HepG2 (cell line): ENCODE results near the gene RHBDL1.

Experiments used
- GABPA ChIP-seq, 2 experiments: IDR thresholded peaks; 2 replicates each; pipeline ENCODE4 v1.6.1; 2011 to 2016; ENCODE audit warnings: low read depth in 2 of 2, low read length in 1 of 2, missing biosample characterization in 1 of 2, missing genetic modification characterization in 1 of 2
- GTF3A ChIP-seq: sonication (generic); formaldehyde crosslinking; conservative IDR thresholded peaks from 2 replicates; pipeline ENCODE4 v1.4.0; 2020; ENCODE audit warnings: mild to moderate bottlenecking, missing genetic modification reagents
- HOXA5 ChIP-seq: sonication (generic); formaldehyde crosslinking; IDR thresholded peaks from 2 replicates; pipeline ENCODE4 v1.4.0; 2020; ENCODE audit warnings: missing genetic modification reagents
- TCF12 ChIP-seq, 2 experiments: fragments of 450-650 bp in 1 of 2; sonication (generic) in 1 of 2; formaldehyde crosslinking in 1 of 2; IDR thresholded peaks; 2 replicates each; pipeline versions ENCODE4 v1.6.1 to v1.8.0; 2017 to 2022; ENCODE audit warnings: antibody characterized with exemption in 1 of 2, mild to moderate bottlenecking in 1 of 2, missing genetic modification reagents in 1 of 2, moderate library complexity in 1 of 2
- ZMYM2 ChIP-seq: sonication (generic); formaldehyde crosslinking; IDR thresholded peaks from 2 replicates; pipeline ENCODE4 v1.8.0; 2022; ENCODE audit warnings: mild to moderate bottlenecking, missing genetic modification reagents
- TF ChIP-seq, protein P1 (sequence below): sonication (generic); formaldehyde crosslinking; IDR thresholded peaks from 2 replicates; pipeline ENCODE4 v1.5.0; 2020; ENCODE audit warnings: mild to moderate bottlenecking, missing genetic modification reagents, moderate library complexity

DNA sequence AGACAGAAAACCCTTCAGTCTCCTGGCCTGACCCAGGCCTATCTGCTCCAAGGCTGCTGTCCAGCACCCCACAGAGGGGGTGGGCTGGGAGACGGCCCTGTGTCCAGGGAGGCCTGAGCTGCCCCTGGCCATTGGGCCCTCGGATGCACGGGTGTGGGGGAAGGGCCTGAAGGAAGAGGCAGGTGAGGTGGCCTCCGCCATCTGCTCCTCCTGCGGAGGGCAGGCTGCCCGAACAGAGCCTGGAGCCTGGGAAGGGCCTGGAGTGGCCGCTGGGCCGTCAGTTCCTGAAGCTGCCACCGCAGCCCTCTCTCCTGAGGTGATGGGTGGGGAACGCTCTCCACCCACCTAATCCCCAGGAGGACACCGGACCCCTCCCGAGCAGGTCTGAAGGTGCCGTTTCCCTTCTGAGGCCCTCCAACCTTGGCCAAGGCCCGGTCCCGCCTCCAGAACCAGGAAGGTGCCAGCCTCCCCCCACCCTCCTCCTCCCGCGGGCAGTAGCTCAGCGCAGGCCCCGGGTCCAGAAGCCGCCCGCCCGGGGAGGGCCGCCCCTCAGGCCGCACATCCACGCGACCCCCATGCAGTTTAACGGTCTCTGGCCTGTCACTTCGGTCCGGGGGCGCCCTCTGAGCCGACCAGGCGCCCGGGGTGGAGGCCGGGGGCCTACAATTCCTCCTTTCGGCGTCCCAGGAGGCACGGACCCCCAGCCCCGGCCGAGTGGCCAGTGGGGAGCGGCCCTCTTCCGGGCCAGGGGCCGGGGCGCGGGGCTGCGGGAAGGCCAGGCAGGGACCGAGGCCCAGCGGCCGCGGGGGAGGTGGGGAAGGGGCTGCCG, 29.3 kb downstream of the RHBDL1 start:
- no peak for TF ChIP-seq TCF12 (IDR thresholded peaks at IDR 0.05)
- TF ChIP-seq TCF12 (CRISPR knock-in tag; IDR thresholded peaks at IDR 0.05), result no peak
- TF ChIP-seq GABPA (IDR thresholded peaks at IDR 0.05; ENCODE audit: low read depth, low read length), result no peak
- TF ChIP-seq GABPA (CRISPR knock-in tag; IDR thresholded peaks at IDR 0.05; ENCODE audit: low read depth), result no peak
- no peak for TF ChIP-seq GTF3A (CRISPR knock-in tag)
- TF ChIP-seq ZMYM2 (CRISPR knock-in tag), result no peak
- no peak for TF ChIP-seq HOXA5 (CRISPR knock-in tag)
- TF ChIP-seq, protein P1, sequence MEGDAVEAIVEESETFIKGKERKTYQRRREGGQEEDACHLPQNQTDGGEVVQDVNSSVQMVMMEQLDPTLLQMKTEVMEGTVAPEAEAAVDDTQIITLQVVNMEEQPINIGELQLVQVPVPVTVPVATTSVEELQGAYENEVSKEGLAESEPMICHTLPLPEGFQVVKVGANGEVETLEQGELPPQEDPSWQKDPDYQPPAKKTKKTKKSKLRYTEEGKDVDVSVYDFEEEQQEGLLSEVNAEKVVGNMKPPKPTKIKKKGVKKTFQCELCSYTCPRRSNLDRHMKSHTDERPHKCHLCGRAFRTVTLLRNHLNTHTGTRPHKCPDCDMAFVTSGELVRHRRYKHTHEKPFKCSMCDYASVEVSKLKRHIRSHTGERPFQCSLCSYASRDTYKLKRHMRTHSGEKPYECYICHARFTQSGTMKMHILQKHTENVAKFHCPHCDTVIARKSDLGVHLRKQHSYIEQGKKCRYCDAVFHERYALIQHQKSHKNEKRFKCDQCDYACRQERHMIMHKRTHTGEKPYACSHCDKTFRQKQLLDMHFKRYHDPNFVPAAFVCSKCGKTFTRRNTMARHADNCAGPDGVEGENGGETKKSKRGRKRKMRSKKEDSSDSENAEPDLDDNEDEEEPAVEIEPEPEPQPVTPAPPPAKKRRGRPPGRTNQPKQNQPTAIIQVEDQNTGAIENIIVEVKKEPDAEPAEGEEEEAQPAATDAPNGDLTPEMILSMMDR, result no peak
